Brain microvascular endothelial cell (primary cell): Measurements from ENCODE around the gene CBR3.

Experiments used
- DNase-seq: peaks from one replicate; pipeline ENCODE4 v3.0.0-alpha.2; 2020
- H3K27ac ChIP-seq: fragments of 250-450 bp; sonication (Bioruptor Pico); 2 replicates; pipeline ENCODE4 v1.5.1; 2020; ENCODE audit warnings: mild to moderate bottlenecking, moderate library complexity
- H3K27me3 ChIP-seq: fragments of 250-450 bp; sonication (Bioruptor Pico); replicated peaks from 2 replicates; pipeline ENCODE4 v1.5.1; 2020; ENCODE audit warnings: mild to moderate bottlenecking
- H3K36me3 ChIP-seq: fragments of 250-450 bp; sonication (Bioruptor Pico); replicated peaks from 2 replicates; pipeline ENCODE4 v1.5.1; 2020; ENCODE audit warnings: mild to moderate bottlenecking
- H3K4me3 ChIP-seq: 2 replicates; pipeline ENCODE4 v1.5.1; 2011; ENCODE audit warnings: low read depth, mild to moderate bottlenecking, control low read depth, low read length, moderate library complexity
- in situ Hi-C: cut with HindIII; loops from 2 replicates; pipeline ENCODE4 v1.10.0; 2017; ENCODE audit warnings: low sequenced_read_pairs, low pct_ligation_motif_present
- TF ChIP-seq, protein P1 (sequence below): IDR thresholded peaks from 2 replicates; pipeline ENCODE4 v1.5.1; 2011; ENCODE audit warnings: low read depth, mild to moderate bottlenecking, moderate library complexity, low read length, control low read depth, inconsistent platforms; ENCODE audit errors: missing control alignments

CBR3 gene

DNA sequence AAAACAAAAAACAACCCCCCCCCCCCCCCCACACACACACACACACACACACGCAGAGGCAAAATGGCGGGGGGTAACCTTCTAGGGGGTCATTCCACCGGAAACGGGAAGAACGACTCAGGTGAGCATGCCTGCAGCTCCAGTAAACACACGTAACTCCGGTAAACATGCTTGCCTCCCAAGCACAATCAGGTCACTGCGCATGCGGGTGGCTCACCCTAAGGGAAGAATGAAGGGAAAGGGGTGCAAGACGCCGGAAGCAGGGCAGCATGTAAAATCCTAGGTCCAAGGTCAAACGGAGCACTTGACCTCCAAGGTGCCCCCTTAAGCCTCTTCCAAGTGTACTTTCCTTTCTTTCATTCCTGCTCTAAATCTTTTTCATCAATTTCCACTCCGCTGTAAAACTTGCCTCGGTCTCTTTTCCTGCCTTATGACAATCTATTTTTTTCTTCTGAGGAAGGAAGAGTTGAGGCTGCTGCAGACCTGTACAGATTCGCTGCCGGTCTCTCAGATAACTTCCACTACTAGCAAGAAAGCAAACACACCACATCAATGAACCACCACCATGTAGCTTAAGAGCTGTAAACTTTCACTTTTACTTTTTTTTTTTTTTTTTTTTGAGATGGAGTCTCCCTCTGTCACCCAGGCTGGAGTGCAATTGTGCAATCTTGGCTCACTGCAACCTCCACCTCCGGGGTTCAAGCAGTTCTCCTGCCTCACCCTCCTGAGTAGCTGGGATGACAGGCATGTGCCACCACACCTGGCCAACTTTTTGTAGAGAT is 21.0 kb upstream of the CBR3 start:
- DNase-seq, result no peak
- Histone ChIP-seq H3K4me3 (no peak overlapping the region), H3K27ac (no peak overlapping the region), H3K27me3 (no peaks in the 10 kb centered on the region), H3K36me3 (no peaks in the 10 kb centered on the region)
- TF ChIP-seq, protein P1, sequence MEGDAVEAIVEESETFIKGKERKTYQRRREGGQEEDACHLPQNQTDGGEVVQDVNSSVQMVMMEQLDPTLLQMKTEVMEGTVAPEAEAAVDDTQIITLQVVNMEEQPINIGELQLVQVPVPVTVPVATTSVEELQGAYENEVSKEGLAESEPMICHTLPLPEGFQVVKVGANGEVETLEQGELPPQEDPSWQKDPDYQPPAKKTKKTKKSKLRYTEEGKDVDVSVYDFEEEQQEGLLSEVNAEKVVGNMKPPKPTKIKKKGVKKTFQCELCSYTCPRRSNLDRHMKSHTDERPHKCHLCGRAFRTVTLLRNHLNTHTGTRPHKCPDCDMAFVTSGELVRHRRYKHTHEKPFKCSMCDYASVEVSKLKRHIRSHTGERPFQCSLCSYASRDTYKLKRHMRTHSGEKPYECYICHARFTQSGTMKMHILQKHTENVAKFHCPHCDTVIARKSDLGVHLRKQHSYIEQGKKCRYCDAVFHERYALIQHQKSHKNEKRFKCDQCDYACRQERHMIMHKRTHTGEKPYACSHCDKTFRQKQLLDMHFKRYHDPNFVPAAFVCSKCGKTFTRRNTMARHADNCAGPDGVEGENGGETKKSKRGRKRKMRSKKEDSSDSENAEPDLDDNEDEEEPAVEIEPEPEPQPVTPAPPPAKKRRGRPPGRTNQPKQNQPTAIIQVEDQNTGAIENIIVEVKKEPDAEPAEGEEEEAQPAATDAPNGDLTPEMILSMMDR, result no peak
- in situ Hi-C loops, result no loop called here

- TF ChIP-seq, protein P1, result no peak
- no peak for DNase-seq
- H3K27ac ChIP-seq, result no peak overlapping the region
- H3K36me3 ChIP-seq, result no peaks in the 10 kb centered on the region
- H3K27me3 ChIP-seq, result no peaks in the 10 kb centered on the region
- no peak overlapping the region for H3K4me3 ChIP-seq
- in situ Hi-C loops, result no loop called here
Measured at GRCh38 chr21:36115138-36115730, 19.6 kb upstream of the CBR3 start.

- no peaks in the 10 kb centered on the region for H3K27me3 ChIP-seq
- no peak overlapping the region for H3K4me3 ChIP-seq
- no peak for DNase-seq
- TF ChIP-seq, protein P1, result no peak
- no peaks in the 10 kb centered on the region for H3K36me3 ChIP-seq
- in situ Hi-C loops, result no loop called here
- H3K27ac ChIP-seq, result no peak overlapping the region
Measured at GRCh38 chr21:36117286-36117741, 17.6 kb upstream of the CBR3 start.

DNA sequence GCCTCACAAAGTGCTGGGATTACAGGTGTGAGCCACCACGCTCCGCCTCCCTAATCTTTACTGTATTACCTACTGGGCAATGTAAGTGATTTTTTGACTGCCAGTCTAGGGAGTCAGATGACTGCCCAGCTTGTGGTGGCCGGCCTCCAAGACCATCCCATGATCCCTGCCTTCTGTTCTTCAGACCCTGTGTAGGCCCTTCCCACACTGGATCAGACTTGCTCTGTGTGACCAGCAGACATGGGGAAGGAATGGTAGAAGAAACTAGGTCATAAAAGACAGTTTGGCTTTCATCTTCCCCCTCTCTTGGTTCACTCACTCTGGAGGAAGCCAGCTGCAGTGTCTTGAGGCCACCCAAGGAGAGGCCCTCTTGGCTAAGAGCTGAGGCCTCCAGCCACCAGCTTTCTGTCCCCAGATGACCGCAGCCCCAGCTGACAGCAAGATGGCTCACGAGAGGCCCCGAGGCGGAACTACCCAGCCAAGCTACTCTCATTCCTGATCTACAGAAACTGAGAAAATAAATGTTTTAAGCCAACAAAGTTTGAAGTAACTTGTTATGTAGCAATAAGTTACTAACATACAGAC is 14.5 kb upstream of the CBR3 start:
- Histone ChIP-seq H3K27ac (no peak overlapping the region), H3K36me3 (no peaks in the 10 kb centered on the region), H3K27me3 (no peaks in the 10 kb centered on the region), H3K4me3 (no peak overlapping the region)
- no peak for DNase-seq
- TF ChIP-seq, protein P1, result no peak
- in situ Hi-C loops, result no loop called here

DNA sequence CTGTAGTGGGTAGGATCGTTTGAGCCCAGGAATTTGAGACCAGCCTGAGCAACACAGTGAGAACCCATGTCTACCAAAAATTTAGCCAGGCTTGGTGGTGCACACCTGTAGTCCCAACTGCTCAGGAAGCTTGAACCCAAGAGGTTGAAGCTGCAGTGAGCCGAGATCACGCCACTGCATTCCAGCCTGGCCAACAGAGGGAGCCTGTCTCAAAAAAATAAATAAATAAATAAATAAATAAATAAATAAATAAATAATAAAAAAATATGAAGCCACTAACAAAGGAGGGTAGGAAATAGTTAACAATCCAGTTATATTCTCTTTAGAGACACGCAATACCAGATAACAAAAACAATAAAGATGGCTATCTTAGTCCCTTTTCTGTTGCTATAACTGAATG is 11.9 kb upstream of the CBR3 start:
- H3K27me3 ChIP-seq, result no peaks in the 10 kb centered on the region
- H3K36me3 ChIP-seq, result no peaks in the 10 kb centered on the region
- H3K27ac ChIP-seq, result no peak overlapping the region
- TF ChIP-seq, protein P1, result peak; percentile 65
- H3K4me3 ChIP-seq, result no peak overlapping the region
- DNase-seq, result no peak
- in situ Hi-C loops, result no loop called here
